ENCODE data around the gene C1orf21.

DNA sequence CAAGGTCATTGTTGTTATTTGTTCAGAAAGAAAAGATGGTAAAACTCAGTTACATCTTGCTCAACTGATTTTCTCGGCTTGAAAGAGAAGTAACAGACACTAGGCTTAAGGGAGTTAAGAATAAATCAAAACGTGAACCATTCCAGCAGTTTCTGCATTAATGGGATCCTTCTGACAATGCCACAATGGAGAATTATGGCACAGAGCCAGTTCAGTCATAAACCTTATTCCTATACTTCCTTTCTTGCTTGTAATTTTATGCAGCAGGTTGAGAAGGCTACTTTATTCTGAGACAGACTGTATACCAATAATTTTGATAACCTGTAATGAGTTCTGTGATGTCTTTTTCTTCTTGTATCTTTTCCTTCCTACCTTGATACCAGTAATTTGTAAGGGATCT, 167.0 kb downstream of the C1orf21 start:
- no peak for TF ChIP-seq EZH2phosphoT487 (IDR thresholded peaks at IDR 0.05; ENCODE audit: borderline replicate concordance)
- TF ChIP-seq CTCF (conservative IDR thresholded peaks at IDR 0.05; ENCODE audit: low read length), result no peak
